Suprapubic skin (tissue), 4 donors: Measurements from ENCODE around the gene CAMK2D.

Source experiments
- POLR2A ChIP-seq, 2 donors: fragments of 450-650 bp; IDR thresholded peaks; one replicate each; pipeline ENCODE4 v1.6.1; 2017; ENCODE audit warnings: antibody characterized with exemption in 2 of 2, mild to moderate bottlenecking in 2 of 2, moderate library complexity in 2 of 2
- POLR2AphosphoS5 ChIP-seq, 3 donors: sonication (generic); formaldehyde crosslinking; IDR thresholded peaks; one replicate each; pipeline ENCODE4 v1.6.1; 2017; ENCODE audit warnings: antibody characterized with exemption in 3 of 3
- TF ChIP-seq, protein P1 (sequence below), 2 donors: fragments of 200-600 bp in 1 of 2; fragments of 450-650 bp in 1 of 2; sonication (generic) in 1 of 2; IDR thresholded peaks; one replicate each; pipeline ENCODE4 v1.5.1; 2016 to 2019; ENCODE audit warnings: antibody characterized with exemption in 2 of 2, mild to moderate bottlenecking in 1 of 2, moderate library complexity in 1 of 2

DNA sequence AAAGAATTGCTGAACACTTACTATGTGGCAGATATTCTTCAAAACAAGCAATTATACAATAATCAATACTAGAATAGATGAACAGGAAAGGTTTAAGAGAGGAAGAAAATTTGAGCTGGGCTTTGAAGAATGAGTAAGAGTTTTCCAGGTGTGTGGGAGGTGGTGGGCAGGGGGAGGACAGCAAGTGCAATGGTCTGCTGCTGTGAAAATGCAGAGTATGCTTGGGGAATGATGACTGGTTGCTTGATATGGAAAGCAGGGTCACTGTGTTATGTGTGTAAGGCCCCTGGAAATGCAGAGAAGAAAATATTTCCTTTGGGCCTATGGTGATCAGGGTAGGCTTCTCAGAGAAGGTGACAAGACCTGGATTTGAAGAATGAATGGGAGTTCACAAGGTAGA, 300.3 kb downstream of the CAMK2D start:
- TF ChIP-seq, protein P1, sequence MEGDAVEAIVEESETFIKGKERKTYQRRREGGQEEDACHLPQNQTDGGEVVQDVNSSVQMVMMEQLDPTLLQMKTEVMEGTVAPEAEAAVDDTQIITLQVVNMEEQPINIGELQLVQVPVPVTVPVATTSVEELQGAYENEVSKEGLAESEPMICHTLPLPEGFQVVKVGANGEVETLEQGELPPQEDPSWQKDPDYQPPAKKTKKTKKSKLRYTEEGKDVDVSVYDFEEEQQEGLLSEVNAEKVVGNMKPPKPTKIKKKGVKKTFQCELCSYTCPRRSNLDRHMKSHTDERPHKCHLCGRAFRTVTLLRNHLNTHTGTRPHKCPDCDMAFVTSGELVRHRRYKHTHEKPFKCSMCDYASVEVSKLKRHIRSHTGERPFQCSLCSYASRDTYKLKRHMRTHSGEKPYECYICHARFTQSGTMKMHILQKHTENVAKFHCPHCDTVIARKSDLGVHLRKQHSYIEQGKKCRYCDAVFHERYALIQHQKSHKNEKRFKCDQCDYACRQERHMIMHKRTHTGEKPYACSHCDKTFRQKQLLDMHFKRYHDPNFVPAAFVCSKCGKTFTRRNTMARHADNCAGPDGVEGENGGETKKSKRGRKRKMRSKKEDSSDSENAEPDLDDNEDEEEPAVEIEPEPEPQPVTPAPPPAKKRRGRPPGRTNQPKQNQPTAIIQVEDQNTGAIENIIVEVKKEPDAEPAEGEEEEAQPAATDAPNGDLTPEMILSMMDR (IDR thresholded peaks at IDR 0.05): no peak
- TF ChIP-seq POLR2AphosphoS5 (IDR thresholded peaks at IDR 0.05): no peak
- TF ChIP-seq POLR2A (IDR thresholded peaks at IDR 0.05): no peak
